ENCODE measurements around the gene MRPL22. TPM values are rescaled to one million over a fixed set of nuclear protein-coding genes. Genes with fewer than 3 reads are reported as not detected.
"Not testable (repeated sequence)": the region's sequence is repeated elsewhere in the genome, so short reads cannot be mapped to it uniquely, and the experiment has no call there.

Gene MRPL22
- polyA plus RNA-seq, 1 donor, result 52.2 TPM

- no peak for DNase-seq
Observed at GRCh38 chr5:154986151-154986550, 45.3 kb downstream of the MRPL22 start.

GRCh38 chr5:154989626-154990025, 48.8 kb downstream of the MRPL22 start:
- no peak for DNase-seq

GRCh38 chr5:154993461-154993860, 52.6 kb downstream of the MRPL22 start:
- DNase-seq, result no peak

DNA sequence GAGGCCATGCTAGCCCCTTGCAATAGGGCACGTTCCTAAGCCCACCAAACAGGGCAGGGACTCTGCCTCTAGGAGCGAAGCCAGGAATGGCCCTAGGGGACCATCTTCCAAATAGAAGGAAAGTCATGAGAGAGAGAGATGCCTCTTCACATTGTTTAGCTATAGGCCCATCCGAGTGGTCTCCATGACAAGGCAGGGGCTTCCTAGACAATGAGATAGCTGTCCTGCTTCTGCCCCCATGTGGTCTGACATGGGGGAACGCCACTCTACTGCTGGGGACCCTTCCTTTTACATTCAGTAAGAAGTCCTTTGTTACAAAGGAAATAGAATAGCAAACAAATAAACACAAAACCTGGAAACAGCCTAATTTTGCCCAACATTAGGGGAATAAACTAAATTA, 54.8 kb downstream of the MRPL22 start:
- DNase-seq, result no peak

DNA sequence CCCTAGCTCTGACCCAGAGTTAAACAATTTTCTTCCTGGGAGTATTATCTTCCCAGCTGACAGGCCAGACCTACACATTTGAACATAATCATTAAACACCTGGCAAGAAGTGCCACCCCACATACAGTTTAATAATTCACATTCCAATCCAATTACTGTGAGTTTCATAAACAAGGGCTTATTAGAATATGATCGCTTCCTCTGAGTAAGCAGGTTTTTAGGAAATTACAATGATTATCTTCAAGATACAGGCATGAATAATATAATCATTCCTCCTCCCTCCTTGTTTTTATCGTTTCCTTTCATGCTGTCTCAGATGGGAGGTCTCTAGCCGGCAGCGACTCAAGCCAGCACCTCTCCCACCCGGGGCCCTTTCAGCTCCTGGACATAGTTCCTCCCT, 56.9 kb downstream of the MRPL22 start:
- DNase-seq, result no peak

GRCh38 chr5:154999865-155000264, 59.0 kb downstream of the MRPL22 start:
- no peak for DNase-seq

DNA sequence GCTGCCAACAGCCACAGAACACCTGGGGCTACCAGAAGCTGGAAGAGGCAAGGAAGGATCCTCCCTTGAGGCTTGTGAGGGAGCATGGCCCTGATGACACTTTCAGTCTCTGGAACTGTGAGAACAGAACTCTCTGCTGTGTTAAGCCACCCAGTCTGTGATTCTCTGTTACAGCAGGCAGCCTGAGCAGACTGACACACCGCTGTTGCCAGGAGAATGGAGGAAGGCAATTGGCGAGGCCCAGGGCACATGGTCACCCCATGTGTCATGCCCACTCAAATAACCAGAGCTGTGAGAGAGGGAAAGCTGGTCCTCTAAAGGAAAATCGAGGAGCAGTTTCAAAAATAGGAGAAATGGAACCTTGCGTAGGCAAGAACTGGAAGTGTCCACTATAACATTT, 60.6 kb downstream of the MRPL22 start:
- no peak for DNase-seq

DNA sequence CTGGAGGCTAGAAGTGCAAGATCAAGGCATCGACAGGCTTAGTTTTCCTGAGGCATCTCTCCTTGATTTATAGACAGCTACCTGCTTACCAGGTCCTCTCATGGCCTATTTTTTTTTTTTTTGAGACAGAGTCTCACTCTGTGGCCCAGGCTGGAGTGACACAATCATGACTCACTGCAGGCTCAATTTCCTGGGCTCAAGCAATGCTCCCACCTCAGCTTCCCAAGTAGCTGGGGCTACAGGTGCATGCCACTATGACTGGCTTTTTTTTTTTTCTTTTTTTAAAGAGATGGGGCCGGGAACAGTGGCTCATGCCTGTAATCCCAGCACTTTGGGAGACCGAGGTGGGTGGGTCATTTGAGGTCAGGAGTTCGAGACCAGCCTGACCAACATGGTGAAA, 61.8 kb downstream of the MRPL22 start:
- DNase-seq, result not testable (repeated sequence)

DNA sequence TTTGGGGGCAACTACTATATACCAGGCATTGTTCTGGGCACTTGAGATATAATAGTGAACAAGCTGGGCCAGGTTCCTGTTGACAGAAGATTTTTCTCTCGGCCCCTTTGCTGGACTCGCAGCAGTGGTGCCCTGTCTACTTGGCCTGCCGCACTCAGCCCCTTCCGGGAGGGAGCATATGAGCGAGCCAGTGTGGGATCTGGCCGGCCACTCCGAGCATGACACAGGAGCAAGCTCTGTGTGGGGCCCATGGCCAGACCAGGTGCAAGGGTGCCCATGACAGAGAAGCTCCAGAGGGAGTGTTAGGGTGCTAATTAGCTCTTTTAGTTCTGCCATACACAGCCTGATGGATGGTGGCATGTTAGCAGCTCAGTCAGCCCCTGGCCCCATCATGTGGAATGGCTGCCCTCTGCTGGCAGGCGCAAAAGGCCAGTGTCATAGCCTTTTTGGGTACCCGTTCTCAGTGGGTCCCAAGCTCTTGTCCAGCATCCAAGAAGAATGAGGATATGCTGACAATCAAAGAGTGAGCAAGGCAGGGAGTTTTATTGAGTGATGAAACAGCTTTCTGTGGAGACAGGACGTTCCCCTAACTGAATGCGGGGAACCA, 63.4 kb downstream of the MRPL22 start:
- no peak for DNase-seq

GRCh38 chr5:155006265-155006664, 65.4 kb downstream of the MRPL22 start:
- not testable (repeated sequence) for DNase-seq

GRCh38 chr5:155008669-155009068, 67.8 kb downstream of the MRPL22 start:
- no peak for DNase-seq

DNA sequence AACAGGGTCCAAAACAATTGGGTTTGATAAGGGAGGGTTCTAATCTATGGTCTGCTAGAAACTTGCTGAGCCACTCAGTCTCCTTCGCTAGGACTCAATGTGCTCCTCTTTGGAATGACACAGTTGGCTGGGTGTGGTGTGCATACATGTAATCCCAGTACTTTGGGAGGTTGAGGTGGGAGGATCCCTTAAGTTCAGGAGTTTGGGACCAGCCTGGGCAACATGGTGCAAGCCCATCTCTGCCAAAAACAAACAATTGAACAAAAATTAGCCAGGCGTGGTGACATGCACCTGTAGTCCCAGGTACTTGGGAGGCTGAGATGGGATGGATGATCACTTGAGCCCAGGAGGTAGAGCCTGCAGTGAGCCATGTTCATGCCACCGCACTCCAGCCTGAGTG, 70.0 kb downstream of the MRPL22 start:
- no peak for DNase-seq

DNA sequence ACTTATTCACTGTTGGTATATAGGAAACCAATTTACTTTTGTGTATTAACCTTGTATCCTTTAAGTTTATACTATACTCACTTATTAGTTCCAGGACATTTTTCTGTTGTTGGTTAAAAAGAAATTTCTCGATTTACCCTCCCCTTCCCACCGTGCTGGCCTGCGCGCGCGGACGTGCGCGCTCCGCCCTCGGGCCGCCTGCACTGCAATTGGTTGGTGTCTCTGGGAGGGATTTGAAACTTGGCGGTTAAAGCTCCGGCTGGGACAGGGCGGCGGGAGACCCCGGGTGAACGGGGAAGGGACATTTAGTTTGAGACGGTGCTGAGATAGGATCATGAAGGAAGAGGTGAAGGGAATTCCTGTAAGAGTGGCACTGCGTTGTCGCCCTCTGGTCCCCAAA, 72.7 kb downstream of the MRPL22 start, which contains the start of gene KIF4B:
Gene KIF4B (plus strand): TSS at position 230 of the 400 bp plus-strand sequence. CDS start 105 bp downstream, at position 335.
- DNase-seq, result no peak

DNA sequence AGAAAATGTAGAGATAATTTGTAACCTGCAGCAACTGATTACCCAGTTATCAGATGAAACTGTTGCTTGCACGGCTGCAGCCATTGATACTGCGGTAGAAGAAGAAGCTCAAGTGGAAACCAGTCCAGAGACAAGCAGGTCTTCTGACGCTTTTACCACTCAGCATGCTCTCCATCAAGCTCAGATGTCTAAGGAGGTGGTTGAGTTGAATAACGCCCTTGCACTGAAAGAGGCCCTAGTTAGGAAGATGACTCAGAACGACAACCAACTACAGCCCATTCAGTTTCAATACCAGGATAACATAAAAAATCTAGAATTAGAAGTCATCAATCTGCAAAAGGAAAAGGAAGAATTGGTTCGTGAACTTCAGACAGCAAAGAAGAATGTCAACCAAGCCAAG, 74.4 kb downstream of the MRPL22 start:
- no peak for DNase-seq

DNA sequence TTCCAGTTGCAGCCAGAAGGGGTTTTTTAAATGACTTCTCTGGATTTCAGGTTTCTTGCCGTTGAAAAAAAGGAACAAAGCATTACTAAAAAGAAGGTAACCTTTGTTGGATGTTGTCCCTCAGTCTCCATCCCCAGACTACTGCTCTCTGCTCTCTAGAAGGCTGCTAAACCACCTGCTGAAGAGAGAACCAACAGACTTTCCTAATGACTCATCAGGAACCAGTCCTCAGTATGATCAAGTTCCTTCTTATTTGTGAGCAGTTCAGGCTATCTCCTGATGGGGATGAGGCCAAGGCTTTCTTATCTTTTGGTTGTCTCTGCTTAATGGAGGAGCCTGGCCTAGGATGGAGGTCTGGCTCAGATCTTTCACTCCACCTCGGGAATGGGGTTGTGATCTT, 76.7 kb downstream of the MRPL22 start:
- DNase-seq, result no peak

Other genes with a start within 250 kb of the MRPL22 start
- gene LARP1, start 185.7 kb upstream of the MRPL22 start, polyA plus RNA-seq (ENCODE audit: insufficient read length), result 172 TPM
- gene FAXDC2, start 90.5 kb upstream of the MRPL22 start, polyA plus RNA-seq (ENCODE audit: insufficient read length), result 42.6 TPM
- gene CNOT8, start 82.4 kb upstream of the MRPL22 start, polyA plus RNA-seq (ENCODE audit: insufficient read length), result 85.9 TPM
- 22.5 TPM for gene GEMIN5, start 2.9 kb upstream of the MRPL22 start, polyA plus RNA-seq (ENCODE audit: insufficient read length)
- 0.28 TPM for gene KIF4B, start 72.7 kb downstream of the MRPL22 start, polyA plus RNA-seq (ENCODE audit: insufficient read length)

Measured in left kidney (tissue), 2 donors.